ENCODE results near the gene AGAP1.

AGAP1 gene

GRCh38 chr2:235734168-235734567 lies 240.3 kb downstream of the AGAP1 start:
- ChIA-PET CTCF (interaction anchor here (1.4 to 2.7 kb wide), 2 partner anchors 13 to 32 kb away, joined by 3 to 18 read pairs; no protein-coding TSS in a partner anchor), POLR2A (no interaction called here)
- no peak for DNase-seq (ENCODE audit: extremely low spot score)
- no peak for TF ChIP-seq CTCF (IDR thresholded peaks at IDR 0.05; ENCODE audit: control extremely low read depth, extremely low read depth, low read depth, missing control alignments)

GRCh38 chr2:235734688-235735231 lies 240.9 kb downstream of the AGAP1 start:
- ChIA-PET CTCF (interaction anchor here (1.4 to 2.7 kb wide), 2 partner anchors 12 to 31 kb away, joined by 3 to 18 read pairs; no protein-coding TSS in a partner anchor), POLR2A (no interaction called here)
- no peak for TF ChIP-seq CTCF (IDR thresholded peaks at IDR 0.05; ENCODE audit: control extremely low read depth, extremely low read depth, low read depth, missing control alignments)
- no peak for DNase-seq (ENCODE audit: extremely low spot score)

- ChIA-PET CTCF (interaction anchor here (1.4 kb wide), 1 partner anchor 42 kb away, joined by 3 read pairs; no protein-coding TSS in a partner anchor), POLR2A (no interaction called here)
- DNase-seq (ENCODE audit: extremely low spot score) = no peak
- TF ChIP-seq CTCF (IDR thresholded peaks at IDR 0.05; ENCODE audit: control extremely low read depth, extremely low read depth, low read depth, missing control alignments) = no peak
These were observed 243.6 kb downstream of the AGAP1 start for GRCh38 chr2:235737396-235737795.

- ChIA-PET CTCF (no interaction called here), POLR2A (no interaction called here)
- DNase-seq (ENCODE audit: extremely low spot score) = no peak
- no peak for TF ChIP-seq CTCF (IDR thresholded peaks at IDR 0.05; ENCODE audit: control extremely low read depth, extremely low read depth, low read depth, missing control alignments)
These were observed 244.0 kb downstream of the AGAP1 start for GRCh38 chr2:235737840-235738239.

- no peak for TF ChIP-seq CTCF (IDR thresholded peaks at IDR 0.05; ENCODE audit: control extremely low read depth, extremely low read depth, low read depth, missing control alignments)
- ChIA-PET POLR2A (no interaction called here), CTCF (no interaction called here)
- DNase-seq (ENCODE audit: extremely low spot score) = no peak
These were observed 246.0 kb downstream of the AGAP1 start for GRCh38 chr2:235739704-235740415.

- POLR2A ChIA-PET = no interaction called here
- no peak for TF ChIP-seq CTCF (IDR thresholded peaks at IDR 0.05; ENCODE audit: control extremely low read depth, extremely low read depth, low read depth, missing control alignments)
- CTCF ChIA-PET = no interaction called here
- DNase-seq (ENCODE audit: extremely low spot score) = no peak
These were observed 247.0 kb downstream of the AGAP1 start for GRCh38 chr2:235740821-235741220.

Data from GM10248 (cell line).